ENCODE results near the gene PDCD2L. TPM values are rescaled to one million over a fixed set of nuclear protein-coding genes. Genes with fewer than 3 reads are reported as not detected.

PDCD2L gene
- 10 to 100 TPM in 1 of 2 experiments, 1 to 10 TPM in 1; 9.4 to 13.4 TPM for total RNA-seq

DNA sequence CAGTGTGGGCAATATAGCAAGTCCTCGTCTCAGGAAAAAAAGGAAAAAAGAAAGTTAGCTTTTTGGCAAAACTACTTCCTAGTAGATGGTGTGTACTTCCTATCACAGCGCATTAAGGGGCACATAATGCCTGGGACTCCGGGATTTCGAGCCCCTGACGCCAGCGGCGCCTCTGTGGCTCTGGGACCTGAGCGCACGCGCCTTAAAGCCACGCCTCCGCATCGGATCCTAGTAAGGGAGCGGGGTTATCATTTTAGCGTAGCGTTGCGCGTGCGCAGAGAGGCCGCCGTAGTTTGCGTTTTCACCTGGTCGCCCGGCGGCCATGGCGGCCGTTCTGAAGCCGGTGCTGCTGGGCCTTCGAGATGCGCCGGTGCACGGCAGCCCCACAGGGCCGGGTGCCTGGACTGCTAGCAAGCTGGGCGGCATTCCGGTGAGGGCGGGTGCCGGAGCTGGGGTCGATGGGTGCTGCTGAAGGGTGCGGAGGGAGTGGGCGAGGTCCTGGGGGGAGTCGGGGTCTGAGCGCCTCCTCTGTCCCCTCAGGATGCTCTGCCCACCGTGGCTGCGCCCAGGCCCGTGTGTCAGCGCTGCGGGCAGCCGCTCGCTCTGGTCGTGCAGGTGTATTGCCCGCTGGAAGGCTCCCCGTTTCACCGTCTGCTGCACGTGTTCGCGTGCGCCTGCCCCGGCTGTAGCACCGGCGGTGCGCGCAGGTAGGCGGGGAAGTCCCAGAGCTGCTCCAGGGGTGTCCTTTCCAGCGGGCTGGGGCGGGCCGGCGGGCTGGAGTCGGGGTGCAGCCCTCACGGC is at the start of gene PDCD2L:
PDCD2L (plus strand) TSS at position 291 of the 801 bp plus-strand sequence; CDS start at position 323, 32 bp downstream.
- CTCF ChIA-PET = no interaction called here
- H3K27ac Mint-ChIP-seq = peak within 1 kb of the TSS; percentile 89

GRCh38 chr19:34355201-34355600 is 49.0 kb upstream of the PDCD2L start:
- H3K4me1 Mint-ChIP-seq = peaks cover 49% of the 10 kb centered on the region
- H3K9me3 Mint-ChIP-seq = no peaks in the 10 kb centered on the region
- ChIA-PET POLR2A (no interaction called here), CTCF (no interaction called here)
- no peak overlapping the region for H3K4me3 Mint-ChIP-seq
- peaks cover 24% of the 10 kb centered on the region for H3K36me3 Mint-ChIP-seq (ENCODE audit: low read depth)
- no peak overlapping the region for H3K27ac Mint-ChIP-seq
- no peak for DNase-seq
- H3K27me3 Mint-ChIP-seq = no peaks in the 10 kb centered on the region

More for the DNA sequence above, at the start of gene PDCD2L:
- H3K27me3 Mint-ChIP-seq = no peaks in the 10 kb centered on the region
- H3K36me3 Mint-ChIP-seq (ENCODE audit: low read depth) = peaks cover 21% of the 10 kb centered on the region
- no peaks in the 10 kb centered on the region for H3K9me3 Mint-ChIP-seq
- DNase-seq = peak; percentile 94
- POLR2A ChIA-PET = no interaction called here
- H3K4me1 Mint-ChIP-seq = peaks cover 19% of the 10 kb centered on the region
- H3K4me3 Mint-ChIP-seq = peak within 1 kb of the TSS; percentile 86

GRCh38 chr19:34356875-34357274 is 47.3 kb upstream of the PDCD2L start:
- CTCF ChIA-PET = interaction anchor here (0.9 to 1.9 kb wide), 2 partner anchors 8 to 11 kb away, joined by 3 to 4 read pairs; partner anchors contain the start of gene GPI
- Mint-ChIP-seq H3K9me3 (no peaks in the 10 kb centered on the region), H3K36me3 (ENCODE audit: low read depth) (peaks cover 16% of the 10 kb centered on the region), H3K4me1 (peaks cover 44% of the 10 kb centered on the region), H3K27me3 (no peaks in the 10 kb centered on the region), H3K4me3 (no peak overlapping the region), H3K27ac (peak overlapping the region; percentile 46)
- POLR2A ChIA-PET = no interaction called here
- DNase-seq = no peak

DNA sequence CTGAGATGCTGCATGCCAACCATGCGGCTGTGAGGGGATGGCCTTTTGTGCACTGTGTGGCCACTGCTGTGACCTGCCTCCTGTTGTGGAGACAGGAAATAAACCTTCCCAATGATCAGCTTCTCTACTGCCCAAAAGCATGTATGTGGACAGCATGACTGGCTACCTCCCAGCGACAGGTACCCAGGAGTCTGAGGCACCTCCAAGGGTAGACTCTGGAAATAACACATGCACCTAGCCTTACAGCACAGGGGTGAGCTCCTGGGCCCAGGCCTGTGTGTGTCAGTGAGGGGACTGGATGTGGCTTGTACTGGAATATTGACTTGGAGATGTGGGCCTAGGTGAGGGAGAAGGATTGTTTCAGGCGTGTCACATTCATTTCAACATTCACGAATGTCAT is 46.8 kb upstream of the PDCD2L start:
- Mint-ChIP-seq H3K27ac (peak overlapping the region; percentile 46), H3K9me3 (no peaks in the 10 kb centered on the region), H3K4me1 (peaks cover 41% of the 10 kb centered on the region), H3K4me3 (no peak overlapping the region), H3K36me3 (ENCODE audit: low read depth) (peaks cover 16% of the 10 kb centered on the region), H3K27me3 (no peaks in the 10 kb centered on the region)
- ChIA-PET CTCF (interaction anchor here (0.9 to 1.9 kb wide), 2 partner anchors 8 to 11 kb away, joined by 3 to 4 read pairs; partner anchors contain the start of gene GPI), POLR2A (no interaction called here)
- no peak for DNase-seq

- Mint-ChIP-seq H3K27me3 (no peaks in the 10 kb centered on the region), H3K4me3 (peak overlapping the region; percentile 84), H3K9me3 (no peaks in the 10 kb centered on the region), H3K27ac (peak overlapping the region; percentile 96), H3K4me1 (peaks cover 51% of the 10 kb centered on the region), H3K36me3 (ENCODE audit: low read depth) (peaks cover 16% of the 10 kb centered on the region)
- peak; percentile 96 for DNase-seq
- CTCF ChIA-PET = interaction anchor here (0.6 to 1.7 kb wide), 11 partner anchors 10 to 47 kb away, joined by 3 to 7 read pairs (median 3); no protein-coding TSS in a partner anchor
- POLR2A ChIA-PET = interaction anchor here (0.6 kb wide), 2 partner anchors 66 to 173 kb away, joined by 3 to 4 read pairs; no protein-coding TSS in a partner anchor
These were observed 44.9 kb upstream of the PDCD2L start for GRCh38 chr19:34359140-34359953.

DNA sequence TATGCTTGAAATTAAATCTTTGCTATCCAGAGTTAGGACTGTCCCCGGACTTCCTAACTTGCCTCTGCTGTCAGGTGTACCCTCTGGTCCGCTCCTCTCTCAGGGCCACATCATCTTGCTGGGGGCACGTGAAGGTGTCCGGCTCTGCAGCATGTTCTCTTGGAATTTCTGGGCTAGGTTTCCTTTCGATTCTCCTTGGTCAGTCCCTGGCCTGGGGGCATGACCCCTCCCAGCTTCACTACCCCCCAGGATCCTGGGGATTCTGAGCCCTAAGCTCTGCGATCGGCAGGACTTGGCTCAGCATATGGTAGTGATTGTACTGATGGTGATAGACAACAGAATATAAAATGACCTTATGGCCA is 44.3 kb upstream of the PDCD2L start:
- no peaks in the 10 kb centered on the region for H3K27me3 Mint-ChIP-seq
- ChIA-PET POLR2A (interaction anchor here (0.6 kb wide), 1 partner anchor 174 kb away, joined by 4 read pairs; no protein-coding TSS in a partner anchor), CTCF (interaction anchor here (0.6 to 1.7 kb wide), 11 partner anchors 9 to 47 kb away, joined by 3 to 7 read pairs (median 3); no protein-coding TSS in a partner anchor)
- DNase-seq = no peak
- H3K4me1 Mint-ChIP-seq = peaks cover 53% of the 10 kb centered on the region
- peak overlapping the region; percentile 84 for H3K4me3 Mint-ChIP-seq
- H3K36me3 Mint-ChIP-seq (ENCODE audit: low read depth) = peaks cover 13% of the 10 kb centered on the region
- H3K27ac Mint-ChIP-seq = peak overlapping the region; percentile 96
- no peaks in the 10 kb centered on the region for H3K9me3 Mint-ChIP-seq

GRCh38 chr19:34360354-34360909 is 43.8 kb upstream of the PDCD2L start:
- Mint-ChIP-seq H3K27me3 (no peaks in the 10 kb centered on the region), H3K27ac (peak overlapping the region; percentile 96), H3K36me3 (ENCODE audit: low read depth) (peaks cover 11% of the 10 kb centered on the region), H3K4me1 (peaks cover 52% of the 10 kb centered on the region), H3K9me3 (no peaks in the 10 kb centered on the region), H3K4me3 (peak overlapping the region; percentile 84)
- ChIA-PET POLR2A (no interaction called here), CTCF (interaction anchor here (1.0 to 1.4 kb wide), 3 partner anchors 9 to 24 kb away, joined by 3 to 6 read pairs (median 4); no protein-coding TSS in a partner anchor)
- DNase-seq = no peak

GRCh38 chr19:34362679-34363069 is 41.5 kb upstream of the PDCD2L start:
- POLR2A ChIA-PET = no interaction called here
- Mint-ChIP-seq H3K9me3 (no peaks in the 10 kb centered on the region), H3K36me3 (ENCODE audit: low read depth) (peaks cover 28% of the 10 kb centered on the region), H3K4me1 (peaks cover 65% of the 10 kb centered on the region), H3K27me3 (no peaks in the 10 kb centered on the region), H3K27ac (peak overlapping the region; percentile 7), H3K4me3 (no peak overlapping the region)
- CTCF ChIA-PET = interaction anchor here (0.6 to 0.8 kb wide), 2 partner anchors 19 to 38 kb away, joined by 3 read pairs; no protein-coding TSS in a partner anchor
- no peak for DNase-seq

- Mint-ChIP-seq H3K27me3 (no peaks in the 10 kb centered on the region), H3K9me3 (no peaks in the 10 kb centered on the region), H3K36me3 (ENCODE audit: low read depth) (peaks cover 28% of the 10 kb centered on the region), H3K4me3 (no peak overlapping the region), H3K4me1 (peaks cover 65% of the 10 kb centered on the region), H3K27ac (no peak overlapping the region)
- DNase-seq = no peak
- CTCF ChIA-PET = no interaction called here
- POLR2A ChIA-PET = no interaction called here
These were observed 41.1 kb upstream of the PDCD2L start for GRCh38 chr19:34363094-34363493.

GRCh38 chr19:34363930-34364329 is 40.3 kb upstream of the PDCD2L start:
- CTCF ChIA-PET = interaction anchor here (1.0 kb wide), 1 partner anchor 11 kb away, joined by 6 read pairs; no protein-coding TSS in a partner anchor
- Mint-ChIP-seq H3K27ac (peak overlapping the region; percentile 89), H3K4me1 (peaks cover 61% of the 10 kb centered on the region), H3K4me3 (peak overlapping the region; percentile 95), H3K9me3 (no peaks in the 10 kb centered on the region), H3K36me3 (ENCODE audit: low read depth) (peaks cover 29% of the 10 kb centered on the region), H3K27me3 (no peaks in the 10 kb centered on the region)
- DNase-seq = no peak
- POLR2A ChIA-PET = no interaction called here

GRCh38 chr19:34364462-34364829 is 39.8 kb upstream of the PDCD2L start:
- H3K4me1 Mint-ChIP-seq = peaks cover 57% of the 10 kb centered on the region
- peak overlapping the region; percentile 89 for H3K27ac Mint-ChIP-seq
- H3K27me3 Mint-ChIP-seq = no peaks in the 10 kb centered on the region
- peak overlapping the region; percentile 95 for H3K4me3 Mint-ChIP-seq
- H3K9me3 Mint-ChIP-seq = no peaks in the 10 kb centered on the region
- ChIA-PET POLR2A (no interaction called here), CTCF (interaction anchor here (1.0 to 1.2 kb wide), 3 partner anchors 7 to 53 kb away, joined by 3 to 6 read pairs (median 3); no protein-coding TSS in a partner anchor)
- H3K36me3 Mint-ChIP-seq (ENCODE audit: low read depth) = peaks cover 33% of the 10 kb centered on the region
- no peak for DNase-seq

DNA sequence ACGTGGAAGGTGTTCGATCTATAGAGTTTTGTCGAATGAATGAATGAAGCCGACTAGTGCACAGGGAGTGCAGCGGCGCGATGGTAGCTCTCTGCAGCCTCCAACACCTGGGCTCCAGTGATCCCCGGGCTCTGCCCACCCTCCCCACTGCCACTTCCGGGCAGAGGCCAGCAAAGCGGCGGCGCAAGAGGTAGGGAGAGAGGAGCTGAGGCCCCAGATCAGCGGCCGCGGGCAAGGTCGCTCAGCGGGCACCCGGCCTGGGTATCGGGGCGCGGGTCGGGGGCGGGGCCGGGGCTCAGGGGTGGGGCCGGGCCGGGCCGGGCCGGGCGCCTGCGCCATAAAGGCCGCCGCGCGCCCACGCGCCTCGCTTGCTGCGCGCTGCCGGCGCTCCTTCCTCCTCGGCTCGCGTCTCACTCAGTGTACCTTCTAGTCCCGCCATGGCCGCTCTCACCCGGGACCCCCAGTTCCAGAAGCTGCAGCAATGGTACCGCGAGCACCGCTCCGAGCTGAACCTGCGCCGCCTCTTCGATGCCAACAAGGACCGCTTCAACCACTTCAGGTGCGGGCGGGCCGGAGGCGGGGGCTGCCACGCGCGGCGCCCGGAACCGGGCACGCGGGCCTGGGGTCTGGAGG is 39.3 kb upstream of the PDCD2L start, which contains the start of gene GPI:
GPI (plus strand) TSS at position 367 of the 633 bp plus-strand sequence; CDS start at position 438, 71 bp downstream.
- Mint-ChIP-seq H3K27me3 (no peaks in the 10 kb centered on the region), H3K4me1 (peaks cover 57% of the 10 kb centered on the region), H3K27ac (peak within 1 kb of the TSS; percentile 89), H3K36me3 (ENCODE audit: low read depth) (peaks cover 38% of the 10 kb centered on the region), H3K4me3 (peak within 1 kb of the TSS; percentile 95), H3K9me3 (no peaks in the 10 kb centered on the region)
- ChIA-PET POLR2A (no interaction called here), CTCF (interaction anchor here (1.0 to 1.3 kb wide), 3 partner anchors 8 to 52 kb away, joined by 3 to 4 read pairs (median 3); no protein-coding TSS in a partner anchor)
- DNase-seq = peak; percentile 66

Measured in activated CD4-positive, alpha-beta T cell treated with anti-CD3 and anti-CD28 coated beads, Interleukin-2, amount 10 ng/mL, durations not matched to agents 7 days and 5 days (primary cell).